Fibroblast of skin of right biceps (primary cell): Measurements from ENCODE around the gene OPN3.

ENCODE experiments used
- DNase-seq: peaks from one replicate; pipeline ENCODE4 v3.0.0-alpha.2; 2013

OPN3 gene

DNA sequence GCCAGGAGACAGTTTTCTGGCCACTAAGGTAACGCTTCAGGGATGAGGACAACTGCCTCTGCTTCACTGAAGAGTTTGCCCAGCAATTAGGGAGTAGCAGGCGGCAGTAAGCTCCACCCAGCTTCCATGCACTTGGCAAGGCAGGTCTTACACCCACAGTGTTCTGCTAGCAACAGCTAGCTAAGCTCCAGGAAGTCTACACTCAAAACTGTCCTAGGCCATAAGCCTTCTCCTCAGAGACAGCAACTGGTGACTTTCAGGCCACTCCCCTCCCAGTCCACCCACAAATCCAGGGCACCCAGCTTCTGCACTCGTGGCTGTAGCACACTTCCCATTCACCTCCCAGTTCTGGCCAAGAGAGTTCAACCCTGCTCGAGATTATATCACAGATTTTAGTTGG is 60.7 kb downstream of the OPN3 start:
- DNase-seq: no peak

DNA sequence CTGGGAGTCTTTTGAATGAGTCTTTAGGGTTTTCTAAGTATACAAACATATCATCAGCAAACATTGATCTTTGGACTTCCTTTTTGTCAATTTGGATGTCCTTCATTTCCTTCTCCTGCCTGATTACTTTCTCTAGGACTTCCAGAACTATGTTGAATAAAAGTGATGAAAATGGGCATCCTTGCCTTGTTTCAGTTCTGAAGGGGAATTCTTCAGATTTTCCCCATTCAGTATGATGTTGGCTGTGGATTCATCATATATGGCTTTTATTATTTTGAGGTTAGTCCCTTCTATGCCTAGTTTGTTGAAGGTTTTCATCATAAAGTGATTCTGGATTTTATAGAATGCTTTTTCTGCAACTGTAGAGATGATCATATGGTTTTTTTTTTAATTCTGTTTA is 66.0 kb downstream of the OPN3 start:
- DNase-seq: no peak

DNA sequence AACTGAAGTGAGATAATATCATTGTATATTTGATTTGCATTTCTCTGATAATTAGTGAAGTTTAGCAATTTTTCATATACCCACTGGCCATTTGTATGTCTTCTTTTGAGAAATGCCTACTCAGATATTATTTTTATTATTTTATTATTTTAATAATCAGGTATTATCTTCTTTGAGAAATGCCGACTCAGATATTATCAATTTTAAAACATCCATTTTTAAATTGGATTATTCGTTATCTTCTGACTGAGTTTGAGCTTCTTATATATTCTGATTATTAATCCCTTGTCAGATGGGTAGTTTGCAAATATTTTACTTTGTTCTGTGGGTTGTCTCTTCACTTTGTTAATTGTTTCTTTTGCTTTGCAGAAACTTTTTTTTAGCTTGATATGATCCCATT is 70.3 kb downstream of the OPN3 start:
- no peak for DNase-seq

DNA sequence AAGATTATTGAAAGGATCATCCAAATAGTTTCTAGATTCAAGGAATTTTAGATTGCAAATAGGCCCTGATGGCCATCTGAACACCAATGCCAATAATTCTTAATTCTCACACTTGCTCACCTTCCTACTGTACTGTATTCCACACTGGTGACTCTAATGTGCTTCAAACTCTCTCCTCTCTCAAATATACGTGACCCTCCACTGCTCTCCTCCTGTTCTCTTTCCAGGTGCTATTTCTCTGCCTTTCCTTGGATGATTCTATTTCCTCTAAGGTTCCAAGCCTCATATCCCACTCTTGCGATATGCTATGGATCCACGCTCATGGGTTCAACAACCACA is 79.4 kb downstream of the OPN3 start:
- no peak for DNase-seq

DNA sequence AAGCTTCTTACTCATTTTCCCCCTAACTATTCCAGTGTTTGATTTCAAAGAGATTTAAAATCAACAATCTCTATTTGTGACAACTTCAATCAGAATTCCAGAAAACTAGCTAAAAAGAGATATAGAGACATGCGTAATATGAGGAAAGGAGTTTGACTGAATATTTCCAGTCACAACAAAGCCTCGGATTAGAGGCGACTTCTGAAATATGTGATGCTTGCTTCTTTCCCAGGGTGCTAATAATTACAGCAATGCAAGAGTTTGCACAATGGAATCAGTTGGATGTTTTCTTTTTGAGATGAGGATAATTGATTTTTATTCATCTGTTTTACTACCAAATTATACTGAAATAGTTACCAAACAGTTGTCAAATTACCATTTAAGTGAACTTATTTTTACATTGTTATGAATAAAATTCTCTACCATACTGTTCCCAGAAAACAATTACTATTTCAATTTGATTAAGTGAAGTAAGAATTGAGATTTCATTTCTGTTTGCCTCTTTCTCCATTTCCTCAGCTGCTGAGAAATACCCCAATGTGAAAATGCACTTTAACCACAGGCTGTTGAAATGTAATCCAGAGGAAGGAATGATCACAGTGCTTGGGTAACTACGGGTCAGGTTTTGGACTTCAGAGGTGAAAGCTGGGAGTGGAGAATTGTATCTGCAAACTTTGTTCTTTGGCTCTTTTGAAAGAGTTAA is 79.9 kb downstream of the OPN3 start:
- no peak for DNase-seq

DNA sequence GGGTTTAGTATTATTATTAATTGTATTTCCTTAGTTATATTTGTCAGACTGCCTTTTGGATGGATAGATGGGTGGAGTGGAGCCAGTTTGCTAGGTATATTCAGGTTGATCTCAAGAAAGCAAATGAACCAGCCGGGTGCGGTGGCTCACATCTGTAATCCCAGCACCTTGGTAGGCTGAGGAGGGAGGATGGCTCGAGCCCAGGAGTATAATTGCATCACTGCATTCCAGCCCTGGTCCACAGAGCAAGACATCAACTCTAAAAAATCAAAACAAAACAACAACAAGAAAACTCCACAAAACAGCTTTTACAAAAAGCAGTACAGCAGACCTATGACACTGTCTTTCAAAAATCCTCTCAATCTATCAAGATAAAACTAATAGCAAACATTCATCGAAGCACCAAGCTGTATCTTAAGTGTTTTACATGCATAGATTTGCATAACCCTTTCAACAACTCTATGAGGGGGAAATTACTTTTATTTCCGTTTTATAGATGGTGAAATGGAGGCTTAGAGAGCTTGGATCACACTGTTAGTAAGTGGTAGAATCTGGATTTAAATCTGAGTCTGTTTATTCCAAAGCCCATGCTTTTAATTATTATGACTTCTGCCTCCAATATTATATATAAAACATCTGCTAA is 82.5 kb downstream of the OPN3 start:
- no peak for DNase-seq

DNA sequence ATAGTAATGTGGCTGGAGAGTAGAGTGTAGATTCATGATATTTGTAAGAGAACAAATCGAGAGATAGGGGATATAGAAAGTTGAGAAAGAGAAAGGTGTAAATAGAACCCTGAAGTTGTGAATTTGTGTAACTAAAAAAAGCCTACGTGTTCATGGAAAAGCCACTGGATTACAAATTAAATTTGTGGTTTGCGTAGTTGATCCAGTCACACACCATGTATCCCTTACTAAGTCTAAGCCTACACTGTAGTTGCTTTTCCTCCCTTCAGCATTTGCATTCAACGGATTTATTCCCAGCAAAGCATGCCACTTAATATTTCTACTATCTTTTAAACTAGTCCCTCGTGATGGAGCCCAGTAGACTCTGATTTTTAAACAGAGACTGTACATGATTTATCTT is 83.1 kb downstream of the OPN3 start:
- no peak for DNase-seq

DNA sequence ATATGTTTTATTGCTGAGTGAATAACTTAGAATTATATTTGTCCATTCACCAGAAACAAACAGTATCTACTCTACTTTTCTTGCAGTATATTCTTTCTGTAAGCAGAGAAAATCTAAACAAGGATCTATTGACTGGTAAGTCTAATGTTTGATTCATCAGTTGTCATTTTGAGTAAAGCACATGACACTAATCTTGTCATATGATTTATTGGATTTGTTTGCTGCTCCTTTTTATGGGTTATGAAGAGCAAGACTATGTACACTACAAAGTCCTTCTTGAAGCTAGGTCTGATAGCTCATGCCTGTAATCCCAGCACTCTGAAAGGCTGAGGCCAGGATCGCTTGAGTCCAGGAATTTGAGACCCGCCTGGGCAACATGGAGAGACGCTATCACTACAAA is 84.6 kb downstream of the OPN3 start:
- DNase-seq: no peak

DNA sequence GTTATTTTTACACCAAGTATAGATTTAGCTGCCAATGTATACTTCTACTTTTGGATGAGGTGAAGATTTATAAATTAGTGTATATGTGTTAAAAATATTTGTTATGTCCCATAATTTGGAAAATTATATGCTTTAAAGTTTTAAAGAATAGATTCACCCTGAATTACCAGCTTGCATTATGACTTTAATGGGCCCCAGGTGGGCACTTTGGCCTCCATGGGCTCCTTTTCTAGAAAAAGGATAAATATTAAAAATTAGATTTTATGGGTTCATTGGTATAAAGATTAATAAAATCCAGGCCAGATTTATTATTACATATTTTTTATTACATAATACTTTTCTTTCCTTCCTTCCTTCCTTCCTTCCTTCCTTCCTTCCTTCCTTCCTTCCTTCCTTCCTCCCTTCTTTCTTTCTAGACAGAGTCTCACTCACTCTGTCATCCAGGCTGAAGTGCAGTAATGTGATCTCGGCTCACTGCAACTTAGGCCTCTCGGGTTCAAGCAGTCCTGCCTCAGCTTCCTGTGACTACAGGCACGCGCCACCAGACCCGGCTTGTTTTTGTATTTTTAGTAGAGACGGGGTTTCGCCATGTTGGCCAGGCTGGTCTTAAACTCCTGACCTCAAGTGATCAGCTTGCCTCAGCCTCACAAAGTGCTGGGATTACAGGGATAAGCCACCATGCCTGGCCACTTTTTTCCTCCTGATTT is 86.1 kb downstream of the OPN3 start:
- no peak for DNase-seq

DNA sequence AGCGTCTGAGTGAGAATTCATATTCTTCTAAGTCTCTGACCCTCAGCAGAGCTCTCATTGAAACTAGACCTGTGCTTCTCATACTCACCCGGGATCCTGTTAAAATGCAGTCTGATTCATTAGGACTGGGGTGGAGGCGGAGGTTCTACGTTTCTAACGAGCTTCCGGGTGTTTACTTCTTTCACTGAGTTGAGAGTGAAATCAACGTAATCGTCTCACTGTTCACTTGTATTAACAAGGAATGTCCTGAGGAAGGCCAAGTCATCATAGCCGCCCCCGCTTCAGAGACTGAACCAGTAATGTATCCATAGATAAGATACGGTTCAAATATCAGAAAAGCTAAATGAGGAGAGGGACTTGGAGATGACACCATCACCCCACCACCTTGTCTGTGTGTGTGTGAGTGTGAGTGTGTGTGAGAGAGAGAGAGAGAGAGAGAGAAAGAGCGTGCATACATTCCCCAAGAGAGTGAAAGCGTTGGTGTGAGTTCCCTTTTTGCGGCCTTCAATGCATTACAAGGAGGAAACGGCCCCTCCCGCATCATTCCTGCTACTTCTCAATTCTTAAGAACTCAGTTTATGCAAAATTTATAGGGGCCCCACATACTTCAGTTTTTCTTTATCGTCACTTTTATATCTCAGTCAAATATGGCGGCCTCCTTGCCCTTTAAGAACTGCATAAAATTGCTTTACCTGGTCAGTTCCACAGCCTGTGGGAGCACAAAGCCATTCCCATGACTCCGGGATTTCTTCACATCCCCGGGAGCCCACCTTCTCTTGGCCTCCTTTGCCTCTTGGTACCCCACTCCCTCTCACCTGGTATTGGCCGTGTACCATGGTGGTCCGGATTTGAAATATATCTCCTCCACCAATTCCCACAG is 88.2 kb downstream of the OPN3 start:
- DNase-seq: no peak

DNA sequence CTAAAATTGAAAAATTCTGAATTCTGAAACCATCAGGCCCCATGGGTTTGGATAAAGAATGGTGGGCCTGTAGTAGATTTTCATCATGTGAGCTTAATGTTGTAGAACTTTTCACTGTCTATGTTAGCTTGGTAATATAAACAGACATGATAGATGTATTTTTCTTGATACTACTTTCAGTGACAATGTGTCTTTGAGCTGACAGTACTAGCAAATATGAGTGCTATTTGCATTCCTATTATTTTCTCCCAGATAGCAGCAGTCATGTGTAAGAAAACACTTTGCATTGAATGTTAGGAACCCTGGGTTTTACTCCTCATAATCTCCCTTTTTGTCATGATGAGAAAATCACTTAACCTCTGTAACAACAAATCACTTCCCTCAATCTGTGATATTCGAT is 89.9 kb downstream of the OPN3 start:
- no peak for DNase-seq

DNA sequence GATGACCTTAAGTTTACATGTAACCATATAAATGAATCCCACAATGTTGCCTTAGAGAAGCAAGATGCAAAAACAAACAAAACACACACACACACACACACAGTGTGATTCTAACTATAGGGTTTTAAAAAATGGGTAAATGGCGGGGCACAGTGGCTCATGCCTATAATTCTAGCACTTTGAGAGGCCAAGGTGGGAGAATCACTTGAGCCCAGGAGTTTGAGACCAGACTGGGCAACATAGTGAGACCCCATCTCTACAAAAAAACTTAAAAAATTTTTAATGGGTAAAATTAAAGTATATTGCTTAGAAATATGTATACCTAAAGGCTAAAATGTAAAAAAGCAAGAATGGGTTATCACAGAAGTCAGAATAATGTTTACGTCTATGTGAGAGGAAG is 92.2 kb downstream of the OPN3 start:
- no peak for DNase-seq
